DOHH2 (cell line): ENCODE data around the gene SLC7A5.
"Not testable (repeated sequence)": the region's sequence is repeated elsewhere in the genome, so short reads cannot be mapped to it uniquely, and the experiment has no call there.

Experiments used
- H3F3A ChIP-seq: fragments of 200-600 bp; sonication (generic), shearing (Covaris generic); 2 replicates; pipeline ENCODE4 v1.6.0; 2016; ENCODE audit warnings: antibody characterized with exemption, mild to moderate bottlenecking; ENCODE audit not compliant: control insufficient read depth, insufficient read depth
- H3K27ac ChIP-seq: fragments of 200-600 bp; sonication (generic); 2 replicates; pipeline ENCODE4 v1.5.1; 2014; ENCODE audit warnings: low read depth, mild to moderate bottlenecking, low read length, moderate library complexity
- H3K27me3 ChIP-seq: fragments of 200-600 bp; sonication (generic); 2 replicates; pipeline ENCODE4 v1.6.1; 2014; ENCODE audit warnings: mild to moderate bottlenecking, low read length, mixed read lengths; ENCODE audit not compliant: control insufficient read depth
- H3K36me3 ChIP-seq: fragments of 200-600 bp; sonication (generic); 2 replicates; pipeline ENCODE4 v1.6.1; 2014; ENCODE audit warnings: mild to moderate bottlenecking, low read length, moderate library complexity, mixed read lengths; ENCODE audit not compliant: control insufficient read depth
- H3K4me1 ChIP-seq: fragments of 200-600 bp; sonication (generic); 2 replicates; pipeline ENCODE4 v1.6.1; 2014; ENCODE audit warnings: mild to moderate bottlenecking, low read length, mixed read lengths; ENCODE audit not compliant: control insufficient read depth
- H3K4me2 ChIP-seq: fragments of 200-600 bp; sonication (generic); 2 replicates; pipeline ENCODE4 v1.6.0; 2014; ENCODE audit warnings: mild to moderate bottlenecking, low read length, moderate library complexity
- H3K4me3 ChIP-seq: fragments of 200-600 bp; sonication (generic); 2 replicates; pipeline ENCODE4 v1.5.1; 2014; ENCODE audit warnings: mild to moderate bottlenecking, low read length, mixed read lengths
- H3K79me2 ChIP-seq: fragments of 200-600 bp; sonication (generic); 2 replicates; pipeline ENCODE4 v1.6.1; 2014; ENCODE audit warnings: mild to moderate bottlenecking, low read length, mixed read lengths; ENCODE audit not compliant: control insufficient read depth
- H3K9me2 ChIP-seq: fragments of 200-600 bp; sonication (generic); replicated peaks from 2 replicates; pipeline ENCODE4 v1.6.1; 2014; ENCODE audit warnings: mild to moderate bottlenecking, low read length, mixed read lengths; ENCODE audit not compliant: control insufficient read depth
- H3K9me3 ChIP-seq: fragments of 200-600 bp; sonication (generic); 2 replicates; pipeline ENCODE4 v1.6.1; 2014; ENCODE audit warnings: antibody characterized with exemption, low read length, mixed read lengths; ENCODE audit not compliant: control insufficient read depth, insufficient read depth
- H4K20me1 ChIP-seq: fragments of 200-600 bp; sonication (generic); 2 replicates; pipeline ENCODE4 v1.6.0; 2014; ENCODE audit warnings: low read depth, mild to moderate bottlenecking, antibody characterized with exemption, low read length, moderate library complexity; ENCODE audit not compliant: control insufficient read depth, insufficient read depth
- CTCF ChIP-seq: fragments of 200-600 bp; sonication (generic); IDR thresholded peaks from one replicate; pipeline ENCODE4 v1.5.1; 2014; ENCODE audit warnings: antibody characterized with exemption, mild to moderate bottlenecking, low read depth, low read length; ENCODE audit not compliant: poor library complexity, severe bottlenecking
- EZH2phosphoT487 ChIP-seq: fragments of 200-600 bp; sonication (generic); IDR thresholded peaks from 2 replicates; pipeline ENCODE4 v1.6.1; 2017; ENCODE audit warnings: borderline replicate concordance, mild to moderate bottlenecking, antibody characterized with exemption, low read length, moderate library complexity, mixed read lengths

SLC7A5 gene

GRCh38 chr16:87816507-87817100 is 52.7 kb downstream of the SLC7A5 start:
- Histone ChIP-seq H3K36me3 (no peaks in the 10 kb centered on the region), H3K4me3 (no peak overlapping the region), H3K79me2 (no peaks in the 10 kb centered on the region), H3F3A (0 out of 2 replicates have a peak, but pooled peaks cover 2% of the 10 kb centered on the region), H4K20me1 (no peaks in the 10 kb centered on the region), H3K9me3 (peaks cover 21% of the 10 kb centered on the region), H3K9me2 (no peaks in the 10 kb centered on the region), H3K4me1 (peaks cover 31% of the 10 kb centered on the region), H3K27ac (no peak overlapping the region), H3K4me2 (no peak overlapping the region), H3K27me3 (no peaks in the 10 kb centered on the region)
- TF ChIP-seq EZH2phosphoT487 (no peak), CTCF (no peak)

GRCh38 chr16:87815567-87815966 is 53.7 kb downstream of the SLC7A5 start:
- H3K27ac ChIP-seq = no peak overlapping the region
- H3K36me3 ChIP-seq = no peaks in the 10 kb centered on the region
- no peak overlapping the region for H3K4me3 ChIP-seq
- peaks cover 21% of the 10 kb centered on the region for H3K9me3 ChIP-seq
- no peaks in the 10 kb centered on the region for H4K20me1 ChIP-seq
- no peak for TF ChIP-seq EZH2phosphoT487
- no peak for TF ChIP-seq CTCF
- H3K4me2 ChIP-seq = no peak overlapping the region
- H3F3A ChIP-seq = peaks cover 10% of the 10 kb centered on the region
- no peaks in the 10 kb centered on the region for H3K79me2 ChIP-seq
- H3K4me1 ChIP-seq = peaks cover 31% of the 10 kb centered on the region
- no peaks in the 10 kb centered on the region for H3K27me3 ChIP-seq
- no peaks in the 10 kb centered on the region for H3K9me2 ChIP-seq

GRCh38 chr16:87812200-87812656 is 57.1 kb downstream of the SLC7A5 start:
- H3K27ac ChIP-seq = peak overlapping the region; percentile 88
- H4K20me1 ChIP-seq = no peaks in the 10 kb centered on the region
- peaks cover 36% of the 10 kb centered on the region for H3F3A ChIP-seq
- H3K27me3 ChIP-seq = no peaks in the 10 kb centered on the region
- peaks cover 6% of the 10 kb centered on the region; the same call in 1 of the 2 replicates for H3K36me3 ChIP-seq
- TF ChIP-seq CTCF = no peak
- TF ChIP-seq EZH2phosphoT487 = no peak
- H3K4me1 ChIP-seq = peaks cover 63% of the 10 kb centered on the region
- H3K9me3 ChIP-seq = peaks cover 8% of the 10 kb centered on the region
- peaks cover 10% of the 10 kb centered on the region for H3K79me2 ChIP-seq
- no peaks in the 10 kb centered on the region for H3K9me2 ChIP-seq
- peak overlapping the region; percentile 64 for H3K4me3 ChIP-seq
- H3K4me2 ChIP-seq = peak overlapping the region; percentile 70

- not testable (repeated sequence) for H3K27me3 ChIP-seq, H3K36me3 ChIP-seq, H3K79me2 ChIP-seq, H3K9me2 ChIP-seq, H4K20me1 ChIP-seq, H3K9me3 ChIP-seq
- Histone ChIP-seq H3K4me2 (peak overlapping the region; percentile 70), H3K27ac (peak overlapping the region; percentile 88), H3K4me1 (peaks cover 68% of the 10 kb centered on the region), H3F3A (peaks cover 44% of the 10 kb centered on the region), H3K4me3 (peak overlapping the region; percentile 64)
Observed at GRCh38 chr16:87811454-87811853, 57.9 kb downstream of the SLC7A5 start.
